ENCODE data around the gene KCNMB3. TPM values are rescaled to one million over a fixed set of nuclear protein-coding genes. Genes with fewer than 3 reads are reported as not detected.

Gene KCNMB3
- total RNA-seq, 1 experiment from 2014 or later = not detected

DNA sequence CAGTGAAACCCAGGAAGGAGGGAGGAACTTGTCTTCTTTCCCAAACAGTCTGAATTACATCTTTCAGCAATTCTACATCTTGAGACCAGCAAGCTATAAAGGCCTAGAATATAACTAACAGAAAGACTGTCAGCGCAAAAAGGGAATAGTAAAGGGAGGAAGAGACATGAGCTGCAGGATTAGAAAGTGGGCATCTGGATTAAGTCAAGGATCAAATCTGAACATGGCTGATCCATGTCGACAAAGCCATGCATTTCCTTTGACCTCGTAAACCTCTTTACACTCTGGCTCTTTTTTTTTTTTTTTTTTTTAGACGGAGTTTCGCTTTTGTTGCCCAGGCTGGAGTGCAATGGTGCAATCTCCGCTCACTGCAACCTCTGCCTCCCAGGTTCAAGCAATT lies 35.4 kb upstream of the KCNMB3 start:
- ChIA-PET RAD21 (ENCODE audit: low non-redundant PET in 1 of 2, low total read pairs in 2 of 2, uncharacterized antibody in 2 of 2, unreplicated experiment in 2 of 2) (no interaction called here), POLR2A (no interaction called here)

DNA sequence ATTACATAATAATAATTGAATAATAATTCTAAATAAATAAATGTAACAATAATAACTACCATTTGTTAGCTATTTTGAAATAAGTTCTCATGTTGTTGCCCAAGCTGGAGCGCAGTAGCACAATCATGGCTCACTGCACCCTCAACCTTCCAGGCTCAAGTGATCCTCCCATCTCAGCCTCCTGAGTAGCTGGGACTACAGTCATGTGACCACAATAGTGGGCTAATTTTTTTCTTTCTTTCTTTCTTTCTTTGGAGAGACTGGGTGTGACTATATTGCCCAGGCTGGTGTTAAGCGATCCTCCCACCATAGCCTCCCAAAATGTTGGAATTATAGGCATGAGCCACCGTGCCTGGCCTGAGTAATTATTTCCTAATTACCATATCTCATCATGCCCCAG lies 30.9 kb upstream of the KCNMB3 start:
- H3K9me2 ChIP-seq (ENCODE audit: insufficient read depth) = no peaks in the 10 kb centered on the region
- no peak overlapping the region for H2AFZ ChIP-seq (ENCODE audit: low read depth, low read length, poor library complexity, severe bottlenecking)
- H3K27ac ChIP-seq (ENCODE audit: low read depth, low read length) = no peak overlapping the region
- no peaks in the 10 kb centered on the region for H3K4me1 ChIP-seq (ENCODE audit: control insufficient read depth in 1 of 2, insufficient read depth in 2 of 2, low read length in 2 of 2)
- H3K27me3 ChIP-seq (ENCODE audit: insufficient read depth, low read length) = no peaks in the 10 kb centered on the region
- H3K36me3 ChIP-seq (ENCODE audit: control insufficient read depth in 1 of 2, insufficient read depth in 2 of 2, low read length in 2 of 2) = no peaks in the 10 kb centered on the region
- no peaks in the 10 kb centered on the region for H4K20me1 ChIP-seq (ENCODE audit: insufficient read depth)
- H3K4me2 ChIP-seq (ENCODE audit: low read length) = no peak overlapping the region
- TF ChIP-seq, protein P1, sequence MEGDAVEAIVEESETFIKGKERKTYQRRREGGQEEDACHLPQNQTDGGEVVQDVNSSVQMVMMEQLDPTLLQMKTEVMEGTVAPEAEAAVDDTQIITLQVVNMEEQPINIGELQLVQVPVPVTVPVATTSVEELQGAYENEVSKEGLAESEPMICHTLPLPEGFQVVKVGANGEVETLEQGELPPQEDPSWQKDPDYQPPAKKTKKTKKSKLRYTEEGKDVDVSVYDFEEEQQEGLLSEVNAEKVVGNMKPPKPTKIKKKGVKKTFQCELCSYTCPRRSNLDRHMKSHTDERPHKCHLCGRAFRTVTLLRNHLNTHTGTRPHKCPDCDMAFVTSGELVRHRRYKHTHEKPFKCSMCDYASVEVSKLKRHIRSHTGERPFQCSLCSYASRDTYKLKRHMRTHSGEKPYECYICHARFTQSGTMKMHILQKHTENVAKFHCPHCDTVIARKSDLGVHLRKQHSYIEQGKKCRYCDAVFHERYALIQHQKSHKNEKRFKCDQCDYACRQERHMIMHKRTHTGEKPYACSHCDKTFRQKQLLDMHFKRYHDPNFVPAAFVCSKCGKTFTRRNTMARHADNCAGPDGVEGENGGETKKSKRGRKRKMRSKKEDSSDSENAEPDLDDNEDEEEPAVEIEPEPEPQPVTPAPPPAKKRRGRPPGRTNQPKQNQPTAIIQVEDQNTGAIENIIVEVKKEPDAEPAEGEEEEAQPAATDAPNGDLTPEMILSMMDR (IDR thresholded peaks at IDR 0.05 in 2 of 3, conservative IDR thresholded peaks at IDR 0.05 in 1 of 3; ENCODE audit: borderline replicate concordance in 1 of 3, insufficient read depth in 1 of 3, low read depth in 2 of 3, low read length in 2 of 3) = no peak
- TF ChIP-seq CEBPB (IDR thresholded peaks at IDR 0.05; ENCODE audit: low read depth) = no peak
- POLR2A ChIA-PET = no interaction called here
- DNase-seq (ENCODE audit: low read depth, low spot score) (no peak), ATAC-seq (no peak)
- CTCF ChIA-PET = no interaction called here
- no peak overlapping the region for H3K9ac ChIP-seq (ENCODE audit: low read length)
- intact Hi-C loops (cut with micrococcal nuclease) = no loop called here
- RAD21 ChIA-PET (ENCODE audit: low non-redundant PET in 1 of 2, low total read pairs in 2 of 2, uncharacterized antibody in 2 of 2, unreplicated experiment in 2 of 2) = no interaction called here
- BruUV-seq (replicated peaks) = no TSS peak
- H3K4me3 ChIP-seq (replicated peaks in 1 of 2; ENCODE audit: low read depth in 1 of 2, low read length in 2 of 2) = no peak overlapping the region
- H3K9me3 ChIP-seq (ENCODE audit: control insufficient read depth in 1 of 2, insufficient read depth in 1 of 2, low read depth in 1 of 2, low read length in 2 of 2) = no peaks in the 10 kb centered on the region
- no peaks in the 10 kb centered on the region for H3K79me2 ChIP-seq (ENCODE audit: insufficient read depth, low read length)

More for the DNA sequence above, 35.4 kb upstream of the KCNMB3 start:
- Histone ChIP-seq H4K20me1 (ENCODE audit: insufficient read depth) (no peaks in the 10 kb centered on the region), H3K79me2 (ENCODE audit: insufficient read depth, low read length) (no peaks in the 10 kb centered on the region), H2AFZ (ENCODE audit: low read depth, low read length, poor library complexity, severe bottlenecking) (no peak overlapping the region), H3K36me3 (ENCODE audit: control insufficient read depth in 1 of 2, insufficient read depth in 2 of 2, low read length in 2 of 2) (no peaks in the 10 kb centered on the region), H3K9ac (ENCODE audit: low read length) (no peak overlapping the region), H3K9me2 (ENCODE audit: insufficient read depth) (no peaks in the 10 kb centered on the region), H3K27me3 (ENCODE audit: insufficient read depth, low read length) (no peaks in the 10 kb centered on the region), H3K27ac (ENCODE audit: low read depth, low read length) (no peak overlapping the region), H3K4me2 (ENCODE audit: low read length) (no peak overlapping the region), H3K4me1 (ENCODE audit: control insufficient read depth in 1 of 2, insufficient read depth in 2 of 2, low read length in 2 of 2) (no peaks in the 10 kb centered on the region), H3K4me3 (replicated peaks in 1 of 2; ENCODE audit: low read depth in 1 of 2, low read length in 2 of 2) (no peak overlapping the region), H3K9me3 (ENCODE audit: control insufficient read depth in 1 of 2, insufficient read depth in 1 of 2, low read depth in 1 of 2, low read length in 2 of 2) (no peaks in the 10 kb centered on the region)
- intact Hi-C loops (cut with micrococcal nuclease) = no loop called here
- no peak for ATAC-seq
- BruUV-seq (replicated peaks) = no TSS peak
- CTCF ChIA-PET = no interaction called here
- TF ChIP-seq EZH2phosphoT487 (IDR thresholded peaks at IDR 0.05; ENCODE audit: borderline replicate concordance) = no peak
- DNase-seq (ENCODE audit: low read depth, low spot score) = no peak

Measured in HCT116 (cell line).